Smooth muscle cell (in vitro differentiated cells): ENCODE data around the gene AKT1S1. TPM values are rescaled to one million over a fixed set of nuclear protein-coding genes. Genes with fewer than 3 reads are reported as not detected.

Experiments used
- DNase-seq: peaks from one replicate; lab custom pipeline; 2025; ENCODE audit not compliant: unreplicated experiment; lab: John Stamatoyannopoulos, UW
- H2AFZ ChIP-seq: fragments of 200-600 bp; sonication (generic); 2 replicates; pipeline ENCODE4 v1.6.0; 2016; ENCODE audit warnings: antibody characterized with exemption, low read depth, mild to moderate bottlenecking
- H3F3A ChIP-seq: fragments of 200-600 bp; sonication (generic); 2 replicates; pipeline ENCODE4 v1.6.0; 2017; ENCODE audit warnings: antibody characterized with exemption, low read depth
- H3K27ac ChIP-seq: fragments of 200-600 bp; sonication (generic); 2 replicates; pipeline ENCODE4 v1.5.1; 2016; ENCODE audit warnings: low read depth, mild to moderate bottlenecking
- H3K27me3 ChIP-seq: fragments of 200-600 bp; sonication (generic); 2 replicates; pipeline ENCODE4 v1.6.1; 2016; ENCODE audit warnings: low read depth, mild to moderate bottlenecking
- H3K36me3 ChIP-seq: fragments of 200-600 bp; sonication (generic); 2 replicates; pipeline ENCODE4 v1.5.1; 2016; ENCODE audit warnings: low read depth
- H3K4me1 ChIP-seq: fragments of 200-600 bp; sonication (generic); 2 replicates; pipeline ENCODE4 v1.5.1; 2016; ENCODE audit warnings: low read depth
- H3K4me2 ChIP-seq: fragments of 200-600 bp; sonication (generic); 2 replicates; pipeline ENCODE4 v1.6.0; 2016; ENCODE audit warnings: mild to moderate bottlenecking
- H3K4me3 ChIP-seq: fragments of 200-600 bp; sonication (generic); 2 replicates; pipeline ENCODE4 v1.5.1; 2016; ENCODE audit warnings: mild to moderate bottlenecking
- H3K79me2 ChIP-seq: fragments of 200-600 bp; sonication (generic); 2 replicates; pipeline ENCODE4 v1.6.0; 2016; ENCODE audit warnings: low read depth, mild to moderate bottlenecking
- H3K9ac ChIP-seq: fragments of 200-600 bp; sonication (generic); 2 replicates; pipeline ENCODE4 v1.6.0; 2016; ENCODE audit warnings: low read depth
- H3K9me3 ChIP-seq: fragments of 200-600 bp; sonication (generic); replicated peaks from 2 replicates; pipeline ENCODE4 v1.5.1; 2016; ENCODE audit warnings: low read depth
- H4K20me1 ChIP-seq: fragments of 200-600 bp; sonication (generic); 2 replicates; pipeline ENCODE4 v1.6.0; 2016; ENCODE audit warnings: low read depth
- WGBS: methylation state at CpG from one replicate; pipeline ENCODE4 v1.1.7; 2016; ENCODE audit warnings: low lambda C conversion rate; 5-methylcytosine and 5-hydroxymethylcytosine counted together
- polyA plus RNA-seq: library from polyadenylated mRNA; unstranded; fragments of >200 nt; fragmentation: Nextera tagmentation; extraction: Ambion mirVana; gene quantifications from 2 replicates; pipeline ENCODE4 v1.2.1, GENCODE V29; 2016
- total RNA-seq: library from RNA; depleted of rRNA; stranded (reverse); fragments of >200 nt; gene quantifications from 2 replicates; pipeline ENCODE4 v1.2.3, GENCODE V29; 2014
- TF ChIP-seq, protein P1 (sequence below): fragments of 200-600 bp; sonication (generic); IDR thresholded peaks from 2 replicates; pipeline ENCODE4 v1.5.1; 2017; ENCODE audit warnings: borderline replicate concordance, mild to moderate bottlenecking, antibody characterized with exemption; ENCODE audit not compliant: insufficient read depth, poor library complexity, severe bottlenecking

The AKT1S1 gene
- total and polyA plus RNA-seq, 2 experiments from 2014 or later = 15.8 to 72.2 TPM

DNA sequence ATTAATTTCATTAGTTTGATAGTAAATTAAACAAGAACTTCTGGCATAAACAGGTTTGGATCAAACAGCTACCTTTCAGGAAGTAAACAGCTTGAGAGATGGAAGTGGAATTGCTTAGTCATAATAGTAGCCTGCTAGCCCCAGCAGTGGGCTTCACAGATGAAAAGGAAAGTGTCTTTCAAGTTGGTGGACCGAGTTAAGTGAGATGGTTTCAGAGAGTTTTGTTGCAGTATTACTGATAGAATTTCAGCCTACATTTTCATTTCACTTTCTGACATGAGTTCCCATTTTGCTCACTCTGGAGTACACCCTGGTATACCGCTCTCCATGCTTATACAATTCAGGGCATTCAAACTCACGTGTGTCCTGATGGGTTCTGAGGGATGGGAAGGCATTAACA is 28.2 kb downstream of the AKT1S1 start:
- Histone ChIP-seq H3K4me2 (no peak overlapping the region), H3F3A (peaks cover 12% of the 10 kb centered on the region), H2AFZ (no peak overlapping the region), H3K4me3 (no peak overlapping the region), H3K9me3 (no peaks in the 10 kb centered on the region), H3K9ac (no peak overlapping the region), H3K4me1 (peaks cover 13% of the 10 kb centered on the region), H3K27me3 (no peaks in the 10 kb centered on the region), H4K20me1 (peaks cover 28% of the 10 kb centered on the region), H3K79me2 (peaks cover 41% of the 10 kb centered on the region), H3K36me3 (no peaks in the 10 kb centered on the region), H3K27ac (peak overlapping the region; percentile 33)
- DNase-seq = no peak
- TF ChIP-seq, protein P1, sequence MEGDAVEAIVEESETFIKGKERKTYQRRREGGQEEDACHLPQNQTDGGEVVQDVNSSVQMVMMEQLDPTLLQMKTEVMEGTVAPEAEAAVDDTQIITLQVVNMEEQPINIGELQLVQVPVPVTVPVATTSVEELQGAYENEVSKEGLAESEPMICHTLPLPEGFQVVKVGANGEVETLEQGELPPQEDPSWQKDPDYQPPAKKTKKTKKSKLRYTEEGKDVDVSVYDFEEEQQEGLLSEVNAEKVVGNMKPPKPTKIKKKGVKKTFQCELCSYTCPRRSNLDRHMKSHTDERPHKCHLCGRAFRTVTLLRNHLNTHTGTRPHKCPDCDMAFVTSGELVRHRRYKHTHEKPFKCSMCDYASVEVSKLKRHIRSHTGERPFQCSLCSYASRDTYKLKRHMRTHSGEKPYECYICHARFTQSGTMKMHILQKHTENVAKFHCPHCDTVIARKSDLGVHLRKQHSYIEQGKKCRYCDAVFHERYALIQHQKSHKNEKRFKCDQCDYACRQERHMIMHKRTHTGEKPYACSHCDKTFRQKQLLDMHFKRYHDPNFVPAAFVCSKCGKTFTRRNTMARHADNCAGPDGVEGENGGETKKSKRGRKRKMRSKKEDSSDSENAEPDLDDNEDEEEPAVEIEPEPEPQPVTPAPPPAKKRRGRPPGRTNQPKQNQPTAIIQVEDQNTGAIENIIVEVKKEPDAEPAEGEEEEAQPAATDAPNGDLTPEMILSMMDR = no peak
- WGBS = 96% methylated on average over 3 of the region's 3 CpGs

DNA sequence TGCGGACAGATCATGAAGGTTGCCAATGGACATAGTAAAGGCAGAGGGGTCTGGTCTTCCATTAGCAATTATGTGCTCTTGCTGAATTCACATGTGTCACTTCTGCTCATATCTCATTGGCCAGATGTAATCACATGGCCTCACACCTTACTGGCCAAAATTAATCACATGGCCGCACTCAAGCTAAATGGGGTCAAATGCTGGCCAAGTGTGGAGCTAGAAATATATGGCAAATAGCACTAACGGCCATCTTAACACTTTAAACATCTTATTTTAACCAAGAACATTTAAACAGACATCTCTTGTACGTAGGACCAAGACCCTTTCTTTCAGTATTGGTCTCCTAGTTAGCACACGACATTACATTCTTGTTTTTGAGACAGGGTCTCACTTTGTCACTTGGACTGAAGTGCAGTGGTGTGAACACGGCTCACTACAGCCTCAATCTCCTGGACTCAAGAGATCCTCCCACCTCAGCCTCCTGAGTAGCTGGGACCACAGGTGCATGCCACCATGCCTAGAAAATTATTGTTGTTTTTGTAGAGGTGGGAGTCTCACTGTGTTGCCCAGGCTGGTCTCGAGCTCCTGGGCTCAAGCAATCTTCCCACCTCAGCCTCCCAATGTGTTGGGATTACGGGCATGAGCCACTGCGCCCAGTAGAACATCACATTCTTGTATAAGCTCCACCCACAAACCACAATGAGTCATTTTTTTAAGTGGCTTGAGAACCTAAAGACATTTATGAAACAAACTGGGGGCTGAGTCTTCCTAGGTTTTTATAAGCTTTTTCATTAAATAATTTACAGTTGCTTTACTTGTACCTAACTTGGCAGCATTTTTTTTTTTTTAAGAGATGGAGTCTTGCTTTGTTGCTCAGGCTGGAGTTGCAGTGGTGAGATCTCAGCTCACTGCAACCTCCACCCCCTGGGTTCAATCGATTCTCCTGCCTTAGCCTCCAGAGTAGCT is 29.1 kb downstream of the AKT1S1 start:
- peaks cover 19% of the 10 kb centered on the region for H4K20me1 ChIP-seq
- peaks cover 11% of the 10 kb centered on the region for H3K4me1 ChIP-seq
- H2AFZ ChIP-seq = no peak overlapping the region
- 73% methylated on average over 10 of the region's 10 CpGs for WGBS
- H3K4me3 ChIP-seq = no peak overlapping the region
- H3F3A ChIP-seq = peaks cover 12% of the 10 kb centered on the region
- H3K27me3 ChIP-seq = no peaks in the 10 kb centered on the region
- peak overlapping the region; percentile 33 for H3K27ac ChIP-seq
- H3K9ac ChIP-seq = no peak overlapping the region
- DNase-seq = no peak
- H3K79me2 ChIP-seq = peaks cover 32% of the 10 kb centered on the region
- no peaks in the 10 kb centered on the region for H3K36me3 ChIP-seq
- no peak overlapping the region for H3K4me2 ChIP-seq
- no peaks in the 10 kb centered on the region for H3K9me3 ChIP-seq
- TF ChIP-seq, protein P1 = no peak

DNA sequence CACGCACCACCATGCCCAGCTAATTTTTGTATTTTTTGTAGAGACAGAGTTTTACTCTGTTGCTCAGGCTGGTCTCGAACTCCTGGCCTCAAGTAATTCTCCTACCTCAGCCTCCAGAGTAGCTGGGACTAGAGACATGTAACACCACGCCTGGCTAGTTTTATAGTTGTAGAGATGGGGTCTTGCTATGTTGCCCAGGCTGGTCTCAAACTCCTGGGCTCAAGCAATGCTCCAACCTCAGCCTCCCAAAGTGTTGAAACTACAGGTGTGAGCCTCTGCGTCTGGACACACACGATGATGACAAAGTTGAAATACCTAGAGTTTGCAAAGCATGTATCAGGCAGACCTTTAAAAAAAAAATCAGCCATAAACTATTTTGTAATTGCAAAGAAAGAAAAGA is 30.7 kb downstream of the AKT1S1 start:
- 95% methylated on average over 5 of the region's 5 CpGs for WGBS
- peaks cover 16% of the 10 kb centered on the region for H3K79me2 ChIP-seq
- TF ChIP-seq, protein P1 = no peak
- DNase-seq = no peak
- peaks cover 6% of the 10 kb centered on the region for H3F3A ChIP-seq
- no peak overlapping the region for H3K9ac ChIP-seq
- H2AFZ ChIP-seq = no peak overlapping the region
- no peaks in the 10 kb centered on the region for H3K9me3 ChIP-seq
- no peaks in the 10 kb centered on the region for H3K36me3 ChIP-seq
- no peaks in the 10 kb centered on the region for H3K4me1 ChIP-seq
- H4K20me1 ChIP-seq = peaks cover 5% of the 10 kb centered on the region
- no peaks in the 10 kb centered on the region for H3K27me3 ChIP-seq
- no peak overlapping the region for H3K4me3 ChIP-seq
- no peak overlapping the region for H3K27ac ChIP-seq
- H3K4me2 ChIP-seq = no peak overlapping the region
